ENCODE measurements around the gene SH2D1B.

DNA sequence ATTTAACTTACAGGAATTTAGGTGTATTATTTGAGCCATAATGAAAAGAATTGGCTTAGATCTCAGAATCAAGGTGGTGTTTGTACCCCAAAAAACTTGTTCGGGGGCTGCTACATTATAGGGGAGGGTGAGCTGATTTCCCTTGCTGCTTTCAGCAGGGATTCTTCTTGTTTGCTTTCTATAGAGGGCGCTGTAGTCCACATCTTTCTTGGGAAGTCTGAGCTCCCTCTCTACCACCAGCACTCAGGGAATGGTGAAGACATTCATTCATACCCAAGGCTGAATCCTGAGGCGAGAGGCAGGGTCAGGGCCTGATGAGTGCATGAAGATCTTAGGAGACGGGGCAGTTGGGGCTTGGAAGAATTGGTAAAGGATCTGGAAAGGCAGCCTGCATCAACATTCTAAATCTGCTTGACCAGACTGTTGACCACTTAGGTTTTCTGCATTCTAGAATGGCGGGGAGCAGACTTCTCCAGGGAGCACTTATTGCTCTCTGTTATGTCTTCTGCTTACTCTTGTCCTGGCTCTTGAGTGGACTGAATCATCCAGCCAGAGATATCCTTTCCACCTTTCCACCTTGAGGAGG lies 54.2 kb downstream of the SH2D1B start:
- TF ChIP-seq, protein P1, sequence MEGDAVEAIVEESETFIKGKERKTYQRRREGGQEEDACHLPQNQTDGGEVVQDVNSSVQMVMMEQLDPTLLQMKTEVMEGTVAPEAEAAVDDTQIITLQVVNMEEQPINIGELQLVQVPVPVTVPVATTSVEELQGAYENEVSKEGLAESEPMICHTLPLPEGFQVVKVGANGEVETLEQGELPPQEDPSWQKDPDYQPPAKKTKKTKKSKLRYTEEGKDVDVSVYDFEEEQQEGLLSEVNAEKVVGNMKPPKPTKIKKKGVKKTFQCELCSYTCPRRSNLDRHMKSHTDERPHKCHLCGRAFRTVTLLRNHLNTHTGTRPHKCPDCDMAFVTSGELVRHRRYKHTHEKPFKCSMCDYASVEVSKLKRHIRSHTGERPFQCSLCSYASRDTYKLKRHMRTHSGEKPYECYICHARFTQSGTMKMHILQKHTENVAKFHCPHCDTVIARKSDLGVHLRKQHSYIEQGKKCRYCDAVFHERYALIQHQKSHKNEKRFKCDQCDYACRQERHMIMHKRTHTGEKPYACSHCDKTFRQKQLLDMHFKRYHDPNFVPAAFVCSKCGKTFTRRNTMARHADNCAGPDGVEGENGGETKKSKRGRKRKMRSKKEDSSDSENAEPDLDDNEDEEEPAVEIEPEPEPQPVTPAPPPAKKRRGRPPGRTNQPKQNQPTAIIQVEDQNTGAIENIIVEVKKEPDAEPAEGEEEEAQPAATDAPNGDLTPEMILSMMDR (IDR thresholded peaks at IDR 0.05): no peak
- no peak for TF ChIP-seq POLR2A (IDR thresholded peaks at IDR 0.05)
